RWPE2 (cell line): ENCODE results near the gene HASPIN.
A peak's percentile ranks its signal among the peaks of the same experiment; 100 is the strongest.
"Not testable (repeated sequence)": the region's sequence is repeated elsewhere in the genome, so short reads cannot be mapped to it uniquely, and the experiment has no call there.

ENCODE experiments used
- ATAC-seq: fragments of 200-7000 bp; cut with Tn5 transposase; 3 replicates; pipeline ENCODE4 v1.9.1; 2021; ENCODE audit warnings: low read depth
- DNase-seq: peaks from one replicate; pipeline ENCODE4 v3.0.0-alpha.2; 2020; ENCODE audit warnings: low spot score
- H3K27ac ChIP-seq: fragments of 450-650 bp; 2 replicates; pipeline ENCODE4 v1.5.1; 2017; ENCODE audit warnings: mild to moderate bottlenecking; ENCODE audit not compliant: poor library complexity, severe bottlenecking
- H3K27me3 ChIP-seq: fragments of 250-450 bp; sonication (Bioruptor Pico); 2 replicates; pipeline ENCODE4 v1.5.1; 2021; ENCODE audit warnings: mild to moderate bottlenecking, moderate library complexity; ENCODE audit not compliant: insufficient read depth, poor library complexity, severe bottlenecking
- H3K36me3 ChIP-seq: fragments of 250-450 bp; sonication (Bioruptor Pico); 2 replicates; pipeline ENCODE4 v1.5.1; 2020; ENCODE audit warnings: low read depth, mild to moderate bottlenecking, moderate library complexity
- H3K4me1 ChIP-seq: fragments of 250-450 bp; sonication (Bioruptor Pico); 2 replicates; pipeline ENCODE4 v1.5.1; 2021; ENCODE audit warnings: mild to moderate bottlenecking, moderate library complexity; ENCODE audit not compliant: insufficient read depth, poor library complexity, severe bottlenecking
- H3K4me3 ChIP-seq: fragments of 250-450 bp; sonication (Bioruptor Pico); 2 replicates; pipeline ENCODE4 v1.5.1; 2021; ENCODE audit warnings: mild to moderate bottlenecking, moderate library complexity; ENCODE audit not compliant: severe bottlenecking
- H3K9me3 ChIP-seq: fragments of 250-450 bp; sonication (Bioruptor Pico); 2 replicates; pipeline ENCODE4 v1.5.1; 2021; ENCODE audit warnings: mild to moderate bottlenecking, moderate library complexity; ENCODE audit not compliant: severe bottlenecking
- TF ChIP-seq, protein P1 (sequence below): fragments of 450-650 bp; IDR thresholded peaks from one replicate; pipeline ENCODE4 v1.5.1; 2017; ENCODE audit warnings: mild to moderate bottlenecking, moderate library complexity; ENCODE audit not compliant: poor library complexity, severe bottlenecking

HASPIN gene

GRCh38 chr17:3704931-3705717 lies 18.6 kb upstream of the HASPIN start:
- Histone ChIP-seq H3K27ac (no peak overlapping the region), H3K4me1 (no peaks in the 10 kb centered on the region), H3K9me3 (no peaks in the 10 kb centered on the region), H3K4me3 (no peak overlapping the region), H3K36me3 (no peaks in the 10 kb centered on the region), H3K27me3 (no peaks in the 10 kb centered on the region)
- ATAC-seq (no peak), DNase-seq (no peak)
- TF ChIP-seq, protein P1, sequence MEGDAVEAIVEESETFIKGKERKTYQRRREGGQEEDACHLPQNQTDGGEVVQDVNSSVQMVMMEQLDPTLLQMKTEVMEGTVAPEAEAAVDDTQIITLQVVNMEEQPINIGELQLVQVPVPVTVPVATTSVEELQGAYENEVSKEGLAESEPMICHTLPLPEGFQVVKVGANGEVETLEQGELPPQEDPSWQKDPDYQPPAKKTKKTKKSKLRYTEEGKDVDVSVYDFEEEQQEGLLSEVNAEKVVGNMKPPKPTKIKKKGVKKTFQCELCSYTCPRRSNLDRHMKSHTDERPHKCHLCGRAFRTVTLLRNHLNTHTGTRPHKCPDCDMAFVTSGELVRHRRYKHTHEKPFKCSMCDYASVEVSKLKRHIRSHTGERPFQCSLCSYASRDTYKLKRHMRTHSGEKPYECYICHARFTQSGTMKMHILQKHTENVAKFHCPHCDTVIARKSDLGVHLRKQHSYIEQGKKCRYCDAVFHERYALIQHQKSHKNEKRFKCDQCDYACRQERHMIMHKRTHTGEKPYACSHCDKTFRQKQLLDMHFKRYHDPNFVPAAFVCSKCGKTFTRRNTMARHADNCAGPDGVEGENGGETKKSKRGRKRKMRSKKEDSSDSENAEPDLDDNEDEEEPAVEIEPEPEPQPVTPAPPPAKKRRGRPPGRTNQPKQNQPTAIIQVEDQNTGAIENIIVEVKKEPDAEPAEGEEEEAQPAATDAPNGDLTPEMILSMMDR, result no peak

DNA sequence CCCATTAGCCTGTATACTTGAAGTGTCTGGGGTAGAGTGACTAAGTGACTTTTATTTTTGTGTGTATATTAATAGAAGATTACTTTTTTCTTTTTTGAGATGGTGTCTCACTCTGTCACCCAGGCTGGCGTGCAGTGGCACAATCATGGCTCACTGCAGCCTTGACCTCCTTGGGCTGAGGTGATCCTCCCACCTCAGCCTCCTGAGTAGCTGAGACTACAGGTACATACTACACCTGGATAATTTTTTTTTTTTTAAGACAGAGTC lies 18.1 kb upstream of the HASPIN start:
- DNase-seq, H3K4me1 ChIP-seq, H3K27ac ChIP-seq, H3K9me3 ChIP-seq, H3K36me3 ChIP-seq, H3K4me3 ChIP-seq, ATAC-seq, H3K27me3 ChIP-seq: not testable (repeated sequence)

- ATAC-seq, result no peak
- H3K9me3 ChIP-seq, result no peaks in the 10 kb centered on the region
- TF ChIP-seq, protein P1, result no peak
Observed at GRCh38 chr17:3708366-3708765, 15.3 kb upstream of the HASPIN start.

DNA sequence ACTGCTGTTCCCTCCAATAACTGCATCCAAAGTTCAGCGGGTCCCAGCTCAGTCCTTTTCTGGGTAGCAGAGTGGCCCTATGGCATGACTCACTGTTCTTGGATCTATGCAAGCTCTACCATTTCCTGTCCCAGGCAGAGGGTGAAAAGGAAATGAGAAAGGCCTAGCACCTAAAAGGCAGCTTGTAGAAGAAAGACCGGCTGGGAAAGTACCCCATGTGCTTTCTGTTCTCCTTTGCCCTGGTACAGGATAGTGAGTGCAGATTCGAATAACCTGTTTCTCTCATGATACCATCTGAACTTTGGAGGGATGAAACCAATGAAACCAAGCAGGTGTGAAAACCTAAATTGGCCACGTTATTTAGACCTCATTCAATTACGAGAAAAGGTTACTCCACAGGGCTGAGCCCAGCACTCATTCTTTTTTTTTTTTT lies 12.7 kb upstream of the HASPIN start:
- Histone ChIP-seq H3K36me3 (peaks cover 29% of the 10 kb centered on the region), H3K4me1 (peaks cover 5% of the 10 kb centered on the region), H3K9me3 (no peaks in the 10 kb centered on the region), H3K27ac (no peak overlapping the region), H3K27me3 (no peaks in the 10 kb centered on the region), H3K4me3 (no peak overlapping the region)
- ATAC-seq (peak; percentile 79), DNase-seq (no peak)
- TF ChIP-seq, protein P1, result no peak

More at GRCh38 chr17:3708366-3708765, 15.3 kb upstream of the HASPIN start:
- Histone ChIP-seq H3K27ac (no peak overlapping the region), H3K27me3 (no peaks in the 10 kb centered on the region), H3K4me1 (peaks cover 5% of the 10 kb centered on the region), H3K4me3 (no peak overlapping the region), H3K36me3 (peaks cover 6% of the 10 kb centered on the region; the same call in 1 of the 2 replicates)
- no peak for DNase-seq

- Histone ChIP-seq H3K9me3 (no peaks in the 10 kb centered on the region), H3K4me1 (peaks cover 5% of the 10 kb centered on the region), H3K36me3 (peaks cover 48% of the 10 kb centered on the region), H3K4me3 (no peak overlapping the region), H3K27me3 (no peaks in the 10 kb centered on the region), H3K27ac (no peak overlapping the region)
- TF ChIP-seq, protein P1, result no peak
- ATAC-seq (no peak), DNase-seq (no peak)
Observed at GRCh38 chr17:3712811-3713463, 10.8 kb upstream of the HASPIN start.
